HG02840 (cell line): ENCODE measurements around the gene MAMLD1.
"Not testable (repeated sequence)": the region's sequence is repeated elsewhere in the genome, so short reads cannot be mapped to it uniquely, and the experiment has no call there.

Experiments used
- ATAC-seq: cut with Tn5 transposase; IDR thresholded peaks from one replicate; pipeline ENCODE4 v1.9.1; 2021; ENCODE audit warnings: mild to moderate bottlenecking, moderate library complexity, moderate number of reproducible peaks; ENCODE audit not compliant: unreplicated experiment, low FRiP score

MAMLD1 gene, protein sequence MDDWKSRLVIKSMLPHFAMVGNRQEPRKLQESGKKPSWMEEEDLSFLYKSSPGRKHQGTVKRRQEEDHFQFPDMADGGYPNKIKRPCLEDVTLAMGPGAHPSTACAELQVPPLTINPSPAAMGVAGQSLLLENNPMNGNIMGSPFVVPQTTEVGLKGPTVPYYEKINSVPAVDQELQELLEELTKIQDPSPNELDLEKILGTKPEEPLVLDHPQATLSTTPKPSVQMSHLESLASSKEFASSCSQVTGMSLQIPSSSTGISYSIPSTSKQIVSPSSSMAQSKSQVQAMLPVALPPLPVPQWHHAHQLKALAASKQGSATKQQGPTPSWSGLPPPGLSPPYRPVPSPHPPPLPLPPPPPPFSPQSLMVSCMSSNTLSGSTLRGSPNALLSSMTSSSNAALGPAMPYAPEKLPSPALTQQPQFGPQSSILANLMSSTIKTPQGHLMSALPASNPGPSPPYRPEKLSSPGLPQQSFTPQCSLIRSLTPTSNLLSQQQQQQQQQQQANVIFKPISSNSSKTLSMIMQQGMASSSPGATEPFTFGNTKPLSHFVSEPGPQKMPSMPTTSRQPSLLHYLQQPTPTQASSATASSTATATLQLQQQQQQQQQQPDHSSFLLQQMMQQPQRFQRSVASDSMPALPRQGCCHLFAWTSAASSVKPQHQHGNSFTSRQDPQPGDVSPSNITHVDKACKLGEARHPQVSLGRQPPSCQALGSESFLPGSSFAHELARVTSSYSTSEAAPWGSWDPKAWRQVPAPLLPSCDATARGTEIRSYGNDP

DNA sequence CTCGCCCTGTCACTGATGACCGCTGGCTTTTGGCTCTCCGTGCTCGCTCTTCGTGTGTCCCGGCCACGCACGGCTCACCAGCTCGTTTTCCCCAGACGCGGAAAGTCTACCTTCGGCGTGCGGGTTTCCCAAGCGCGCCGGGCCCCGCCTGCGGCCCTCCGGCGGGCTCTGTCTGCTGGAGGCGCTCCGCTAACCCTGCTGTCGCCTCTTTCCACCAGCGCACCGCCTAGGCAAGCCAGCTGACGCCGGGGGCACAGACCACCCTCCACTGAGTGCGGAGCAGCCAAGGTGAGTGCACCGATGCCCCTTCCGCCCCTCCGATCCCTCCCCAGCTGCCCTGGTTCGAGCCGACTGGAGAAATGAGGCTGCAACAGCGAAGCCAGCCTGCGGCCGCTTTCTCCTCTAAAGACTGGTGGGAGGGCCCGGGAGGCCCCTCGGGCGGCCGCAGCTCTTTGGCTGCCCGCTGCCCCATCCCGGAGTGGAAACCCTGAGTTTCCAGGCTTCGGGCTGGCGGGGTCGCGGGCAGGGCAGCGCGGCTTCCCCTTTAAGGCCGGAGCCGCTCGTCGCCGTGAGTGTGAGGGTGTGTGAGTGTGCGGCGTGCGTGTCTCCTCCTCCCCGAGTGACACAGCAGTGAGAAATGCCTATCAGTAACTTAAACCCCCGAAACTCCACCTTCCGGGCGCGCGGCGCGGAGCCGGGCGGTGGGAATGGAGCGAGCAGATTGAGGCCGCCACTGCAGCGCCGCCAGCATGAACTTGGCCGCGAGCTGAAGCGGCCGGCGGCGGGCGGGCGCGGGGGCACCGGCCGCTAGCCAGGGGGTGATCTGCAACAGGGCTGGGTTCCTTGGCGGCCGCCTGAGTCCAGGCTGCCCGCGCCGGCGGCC is at the start of gene MAMLD1:
Gene MAMLD1 (plus strand): TSS at position 719 of the 883 bp plus-strand sequence. CDS start 82,200 bp downstream, outside the sequence.
- ATAC-seq, result no peak

DNA sequence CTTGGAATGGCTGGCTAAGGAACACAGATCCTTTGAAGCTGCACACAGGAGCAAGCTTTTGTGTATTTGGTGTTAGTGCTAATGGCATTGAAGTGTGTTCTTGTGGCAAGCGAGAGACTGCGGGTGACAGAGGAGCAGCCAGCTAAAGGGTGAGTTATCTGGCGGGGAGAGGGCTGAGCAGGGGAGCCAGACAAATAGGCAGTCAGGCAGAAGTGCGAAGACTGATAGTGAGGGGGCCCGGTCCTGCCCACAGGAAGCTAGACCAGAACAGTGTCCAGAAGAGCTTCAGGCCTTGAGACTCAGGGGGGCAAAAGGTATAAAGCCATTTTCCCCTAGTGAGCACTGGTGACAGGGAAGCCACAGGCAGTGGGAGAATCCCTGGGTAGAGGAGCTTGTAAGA is 49.6 kb upstream of the MAMLD1 start:
- no peak for ATAC-seq

DNA sequence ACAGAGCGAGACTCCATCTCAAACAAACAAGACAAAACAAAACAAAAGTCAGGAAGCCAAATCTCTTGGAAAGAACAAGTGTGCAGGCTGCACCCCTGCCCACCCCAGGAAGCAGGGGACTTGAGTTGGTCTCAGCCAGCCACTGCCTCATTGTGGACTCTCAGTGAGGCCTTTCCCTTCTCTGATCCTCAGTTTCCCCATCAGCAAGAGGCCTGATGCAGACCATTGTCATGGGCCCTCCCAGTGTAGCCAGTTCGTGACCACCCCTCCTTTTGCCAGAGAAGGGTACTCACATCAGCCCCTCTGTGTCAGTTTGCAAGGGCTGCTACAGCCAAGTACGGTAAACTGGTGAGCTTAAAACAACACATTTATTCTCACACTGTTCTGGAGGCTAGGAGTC is 48.9 kb upstream of the MAMLD1 start:
- no peak for ATAC-seq

DNA sequence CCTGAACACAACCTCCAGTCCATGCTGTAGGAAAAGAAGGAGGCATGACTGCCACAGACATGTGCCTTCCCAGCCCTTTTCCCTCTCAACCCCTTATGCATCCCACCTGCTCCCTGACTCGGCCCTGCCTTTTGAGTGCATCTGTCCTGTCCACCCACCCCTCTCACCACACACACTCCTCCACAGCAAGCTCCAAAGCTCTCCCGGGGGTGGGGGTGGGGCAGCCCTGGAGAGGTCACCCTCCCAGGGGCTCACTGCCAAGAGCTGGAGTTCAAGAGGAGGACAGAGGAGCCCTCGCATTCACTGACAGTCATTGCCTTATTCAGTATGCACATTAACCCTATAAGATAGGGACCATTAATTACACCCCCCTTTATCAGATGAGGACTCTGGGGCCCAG is 46.6 kb upstream of the MAMLD1 start:
- no peak for ATAC-seq

DNA sequence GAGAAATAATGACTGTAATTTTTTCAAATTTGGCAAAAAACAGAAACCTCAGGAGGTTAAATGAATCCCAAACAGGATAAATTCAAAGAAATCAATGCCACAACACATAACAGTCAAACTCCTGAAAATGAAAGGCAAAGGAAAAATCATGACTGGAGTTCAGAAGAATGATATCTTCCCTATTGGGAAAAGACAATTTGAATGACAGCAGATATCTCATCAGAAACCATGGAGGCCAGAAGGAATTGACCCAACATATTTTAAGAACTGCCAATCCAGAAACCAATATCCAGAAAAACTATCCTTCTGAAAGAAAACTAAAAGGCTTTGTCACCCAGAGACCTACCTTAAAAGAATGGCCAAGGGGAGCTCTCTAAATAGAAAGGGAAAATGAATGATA is 40.1 kb upstream of the MAMLD1 start:
- no peak for ATAC-seq

DNA sequence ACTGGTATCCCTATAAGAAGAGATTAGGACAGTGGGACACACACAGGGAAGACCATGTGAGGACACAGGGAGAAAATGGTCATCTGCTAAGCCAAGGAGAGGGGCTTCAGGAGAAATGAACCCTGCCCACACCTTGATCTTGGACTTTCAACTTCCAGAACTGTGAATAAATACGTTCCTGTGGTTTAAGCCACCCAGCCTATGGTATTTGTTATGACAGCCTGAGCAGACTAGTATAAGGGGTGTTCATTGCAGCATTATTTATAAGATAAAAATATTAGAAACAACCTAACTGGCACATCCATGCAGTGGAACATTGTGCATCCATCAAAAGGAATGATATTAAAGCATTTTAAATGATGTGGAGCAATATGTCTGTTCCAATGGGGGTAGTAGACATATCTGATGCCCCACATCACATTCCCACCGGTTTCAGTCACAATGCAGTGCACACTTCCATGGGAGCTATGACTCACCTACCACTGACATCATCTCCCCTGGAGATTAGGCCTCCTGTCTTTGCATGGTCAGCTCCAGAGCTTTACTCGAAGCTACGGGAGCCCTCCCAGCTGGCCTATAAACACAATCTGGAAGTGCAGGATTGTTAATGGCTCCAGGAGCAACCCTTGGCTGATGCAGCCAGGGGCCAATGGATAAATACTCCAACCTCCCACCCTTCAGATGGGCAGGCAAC is 38.9 kb upstream of the MAMLD1 start:
- no peak for ATAC-seq

DNA sequence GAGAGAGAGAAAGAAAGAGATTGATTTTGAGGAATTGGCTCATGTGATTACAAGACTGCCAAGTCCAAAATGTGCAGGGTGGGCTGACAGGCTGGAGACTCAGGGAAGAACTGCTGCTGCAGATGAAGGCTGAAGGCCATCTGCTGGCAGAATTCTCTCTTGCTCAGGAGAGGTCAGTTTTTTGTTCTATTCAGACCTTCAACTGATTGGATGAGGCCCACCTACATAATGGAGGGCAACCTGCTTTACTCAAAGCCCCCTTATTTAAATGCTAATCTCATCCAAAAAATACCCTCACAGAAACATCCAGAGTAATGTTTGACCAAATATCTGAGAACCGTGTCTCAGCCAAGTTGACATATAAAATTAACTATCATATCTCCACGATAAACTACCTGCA is 38.2 kb upstream of the MAMLD1 start:
- ATAC-seq, result no peak

DNA sequence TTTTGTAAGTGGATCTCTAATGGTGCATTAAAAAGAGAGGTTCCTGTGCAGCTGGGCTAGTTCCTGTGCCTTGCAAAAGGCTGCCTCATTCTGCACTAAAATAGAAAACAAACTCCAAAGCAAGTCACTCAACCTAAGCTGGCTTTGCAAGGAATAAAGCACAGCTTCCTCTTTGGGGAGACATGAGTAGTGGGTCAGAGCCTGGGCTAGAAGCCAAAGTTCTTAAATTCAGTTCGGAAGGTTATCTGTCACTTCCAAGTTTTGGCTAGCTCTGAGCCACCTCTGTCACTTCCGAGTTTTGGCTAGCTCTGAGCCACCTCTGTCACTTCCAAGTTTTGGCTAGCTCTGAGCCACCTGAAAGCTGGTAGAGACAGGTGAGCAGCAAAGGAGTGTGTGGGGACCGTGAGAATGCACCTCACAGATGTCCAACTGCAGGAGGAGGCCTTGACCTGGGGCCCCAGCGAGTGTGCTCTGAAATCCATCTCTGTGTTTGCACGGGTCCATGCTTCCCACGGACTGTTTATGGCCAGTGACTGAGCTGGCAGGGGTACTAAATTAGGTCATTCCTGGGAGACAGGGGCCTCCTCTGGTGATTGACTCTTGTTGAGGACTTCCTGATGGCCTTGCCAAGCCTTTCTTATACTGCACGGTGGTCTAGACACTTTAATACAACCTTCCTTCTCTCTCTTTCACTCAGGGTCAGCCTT is 36.4 kb upstream of the MAMLD1 start:
- no peak for ATAC-seq

DNA sequence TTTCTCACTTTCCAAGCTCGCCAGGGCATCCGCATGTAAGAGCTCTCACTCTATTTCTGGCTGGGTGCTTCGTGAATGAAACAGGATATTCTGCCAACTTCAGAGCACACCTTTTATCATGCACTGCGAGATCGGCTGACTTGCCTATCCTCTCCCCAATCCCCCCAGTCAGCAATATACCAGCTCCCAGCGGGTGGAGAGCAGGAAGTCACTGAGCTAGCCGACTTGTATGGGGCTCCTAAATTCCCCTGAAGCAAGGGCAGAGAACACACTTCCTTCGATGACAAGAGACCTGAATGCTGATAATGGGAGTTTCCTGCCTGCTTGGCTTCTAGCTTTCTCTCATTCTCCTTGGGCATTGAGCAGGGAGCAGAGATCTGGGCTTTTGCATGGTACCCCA is 33.8 kb upstream of the MAMLD1 start:
- no peak for ATAC-seq

DNA sequence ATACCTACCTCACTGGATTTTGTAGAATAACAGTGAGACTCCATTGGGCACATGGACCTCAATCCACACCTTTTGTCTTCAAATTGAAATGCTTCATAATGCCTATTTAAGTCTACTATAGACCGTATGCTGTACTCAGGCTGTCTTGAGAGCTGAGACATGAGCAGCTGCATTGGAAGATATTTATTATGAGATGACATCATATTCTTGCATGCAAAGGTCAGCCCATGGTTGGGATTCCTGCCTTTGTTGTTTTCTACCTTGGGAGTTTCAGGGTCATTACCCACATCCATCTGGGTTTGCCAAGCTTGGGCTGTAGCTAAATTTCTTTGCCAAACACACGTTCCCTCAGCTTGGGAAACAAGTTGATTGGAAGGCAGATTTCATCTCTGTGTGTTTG is 33.2 kb upstream of the MAMLD1 start:
- no peak for ATAC-seq

DNA sequence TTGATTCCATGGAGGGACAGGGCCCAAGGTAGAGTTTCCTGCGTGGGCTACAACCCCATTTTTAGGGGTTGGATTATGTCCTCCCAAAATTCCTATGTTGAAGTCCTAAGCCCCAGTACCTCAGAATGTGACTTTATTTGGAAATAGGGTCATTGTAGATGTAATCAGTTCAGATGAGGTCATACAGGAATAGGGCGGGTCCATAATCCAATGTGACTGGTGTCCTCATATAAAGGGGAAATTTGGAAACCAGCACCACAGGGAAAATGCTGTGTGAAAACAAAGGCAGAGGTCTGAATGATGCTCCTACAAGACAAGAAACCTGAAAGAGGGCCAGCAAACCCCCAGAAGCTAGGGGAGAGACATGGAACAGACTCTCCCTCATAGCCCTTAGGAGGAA is 31.1 kb upstream of the MAMLD1 start:
- ATAC-seq, result no peak

DNA sequence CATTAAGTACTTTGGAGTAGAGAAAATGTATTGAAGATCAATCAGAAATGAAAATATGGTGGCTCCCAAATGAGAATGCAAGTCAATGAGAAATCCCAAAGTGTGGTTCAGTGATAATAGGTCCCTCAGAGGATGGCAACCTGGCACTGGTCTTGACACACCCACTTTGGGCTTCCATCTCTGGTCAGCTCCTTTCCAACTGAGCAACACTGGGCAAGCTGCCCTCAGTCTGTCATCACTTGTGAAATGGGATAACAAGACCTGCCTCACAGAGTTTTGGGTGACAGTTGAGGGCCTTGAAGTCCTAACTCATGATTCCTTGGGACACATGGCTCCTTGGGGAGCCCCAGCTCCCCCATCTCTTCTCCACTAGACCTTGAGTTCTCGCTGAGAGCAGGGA is 29.0 kb upstream of the MAMLD1 start:
- ATAC-seq, result no peak

DNA sequence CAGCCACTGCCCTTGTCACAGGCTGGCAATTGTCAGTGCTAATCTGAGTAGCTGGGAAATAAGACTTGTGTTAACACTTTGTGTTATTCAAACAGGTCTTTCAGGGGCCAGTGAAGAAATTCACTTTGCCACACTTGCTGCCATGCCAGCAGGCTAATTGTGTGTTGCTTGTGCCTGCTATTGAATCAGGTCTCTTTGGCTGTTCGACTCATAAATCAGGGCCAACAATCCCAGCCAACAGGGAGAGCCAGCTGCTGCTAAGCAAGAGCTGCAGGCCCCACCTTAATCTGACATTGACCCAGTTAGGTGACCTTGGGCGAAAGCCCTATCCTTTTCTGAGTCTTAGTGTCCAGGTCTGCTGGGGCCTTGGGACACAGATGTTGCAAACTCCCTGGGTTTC is 28.1 kb upstream of the MAMLD1 start:
- no peak for ATAC-seq

DNA sequence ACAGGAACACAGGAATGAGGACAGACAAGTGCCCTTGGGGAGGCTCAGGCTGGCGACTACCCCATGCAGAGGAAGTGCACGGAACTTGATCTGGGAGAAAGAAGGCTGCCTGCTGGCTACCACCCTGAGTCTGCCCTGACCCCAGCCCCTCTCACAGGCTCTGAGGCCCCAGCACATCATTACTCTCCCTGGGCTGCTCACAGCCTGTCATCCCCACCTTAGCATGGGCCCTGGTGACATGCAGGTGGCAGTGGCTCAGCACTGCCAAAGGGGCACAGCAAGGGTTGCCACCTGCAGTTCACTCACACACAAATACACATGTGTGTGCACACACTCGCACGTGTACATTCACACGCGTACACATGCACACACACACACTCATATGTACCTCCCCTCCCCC is 26.1 kb upstream of the MAMLD1 start:
- no peak for ATAC-seq

DNA sequence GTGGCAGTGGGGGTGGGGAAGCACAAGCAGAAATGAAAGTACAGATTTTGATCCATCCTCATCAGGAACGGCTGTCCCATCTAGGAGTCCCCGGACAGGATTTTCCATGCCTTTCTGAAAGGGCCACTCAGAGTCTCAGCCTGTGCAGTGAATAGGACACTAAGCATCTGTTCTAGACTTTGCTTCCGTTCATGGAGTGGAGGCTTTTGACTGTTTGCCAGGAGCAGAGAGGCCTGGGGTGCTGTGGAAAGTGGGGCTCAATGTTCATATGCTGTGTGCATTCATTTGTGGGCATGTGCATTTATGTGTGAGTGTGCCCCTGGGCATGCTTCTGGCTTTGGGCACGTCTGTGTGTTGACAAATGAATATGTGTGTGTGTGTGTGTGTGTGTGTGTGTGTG is 25.6 kb upstream of the MAMLD1 start:
- ATAC-seq, result no peak

DNA sequence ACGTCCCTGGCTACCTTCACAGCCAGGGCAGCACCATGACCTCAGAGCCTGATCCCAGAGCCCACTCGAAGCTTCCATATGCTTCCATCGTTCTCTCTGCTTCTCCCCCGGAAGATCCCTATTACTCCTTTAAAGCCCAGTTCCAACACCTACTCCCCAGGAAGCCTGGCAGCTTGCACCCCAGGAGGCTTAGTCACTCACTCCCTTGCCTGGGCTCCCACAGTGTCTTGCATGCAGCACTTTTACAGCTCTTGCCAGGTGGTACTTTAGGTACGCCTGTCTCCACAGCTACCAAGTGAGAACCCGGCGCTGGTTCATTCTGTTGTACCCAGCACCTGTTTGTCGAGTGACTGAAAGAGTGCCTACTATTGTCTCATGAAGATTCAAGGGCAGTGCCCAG is 24.5 kb upstream of the MAMLD1 start:
- no peak for ATAC-seq

DNA sequence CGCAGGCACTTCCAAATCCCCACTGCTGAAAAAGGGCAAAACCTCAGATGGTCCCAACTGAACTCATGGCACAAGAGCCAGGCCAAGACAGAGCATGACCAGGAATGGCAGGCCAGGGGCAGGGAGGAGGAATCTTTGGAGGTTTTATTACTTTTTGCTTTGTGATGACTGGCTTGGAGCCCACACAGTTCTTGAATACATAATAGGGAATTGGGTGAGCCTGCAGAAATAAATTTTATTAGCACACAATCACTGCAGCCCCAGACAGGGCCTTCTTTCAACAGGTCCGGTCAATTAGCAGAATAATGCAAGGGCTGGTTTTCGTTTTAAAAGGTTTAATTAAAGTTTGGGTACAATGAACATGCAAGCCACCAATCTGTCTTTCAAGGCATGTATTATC is 23.4 kb upstream of the MAMLD1 start:
- no peak for ATAC-seq

DNA sequence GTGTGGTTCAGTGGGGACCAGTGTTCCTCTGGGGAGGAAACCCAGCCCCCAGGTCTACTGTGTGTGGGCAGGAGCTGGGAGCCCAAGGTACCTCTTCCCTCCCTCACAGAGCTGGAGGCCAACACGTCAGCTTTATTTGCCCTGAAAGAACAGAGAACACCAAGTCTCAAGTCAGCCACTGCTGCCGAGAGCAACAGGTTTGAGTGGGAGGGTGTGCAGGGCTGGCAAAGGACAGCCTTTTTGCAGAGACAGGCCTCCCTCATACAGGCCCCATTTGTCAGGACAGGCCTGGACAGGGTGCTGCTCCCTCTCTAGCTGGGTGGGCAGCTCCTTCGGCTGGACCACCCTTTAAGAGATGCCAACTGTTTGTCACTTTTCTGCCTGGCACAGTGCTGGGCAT is 22.8 kb upstream of the MAMLD1 start:
- ATAC-seq, result not testable (repeated sequence)

DNA sequence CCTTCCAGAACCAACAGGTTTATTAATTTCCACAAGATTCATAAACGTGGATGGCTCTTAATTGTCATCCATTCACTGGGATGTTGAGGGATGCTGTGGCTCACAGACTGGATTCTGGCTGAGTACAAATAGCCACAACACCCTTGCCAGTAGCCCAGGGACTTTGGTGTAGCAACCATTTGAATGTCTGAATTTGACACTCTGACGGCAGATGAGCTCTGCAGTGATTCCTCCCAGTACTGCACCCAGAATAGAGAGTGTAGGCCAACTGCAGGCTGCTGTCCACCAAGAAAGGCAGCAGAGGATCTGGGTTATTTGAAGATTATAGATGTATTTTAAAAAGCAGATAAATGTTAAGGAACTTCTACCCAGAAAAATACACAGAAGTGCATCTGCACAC is 15.6 kb upstream of the MAMLD1 start:
- ATAC-seq, result no peak

DNA sequence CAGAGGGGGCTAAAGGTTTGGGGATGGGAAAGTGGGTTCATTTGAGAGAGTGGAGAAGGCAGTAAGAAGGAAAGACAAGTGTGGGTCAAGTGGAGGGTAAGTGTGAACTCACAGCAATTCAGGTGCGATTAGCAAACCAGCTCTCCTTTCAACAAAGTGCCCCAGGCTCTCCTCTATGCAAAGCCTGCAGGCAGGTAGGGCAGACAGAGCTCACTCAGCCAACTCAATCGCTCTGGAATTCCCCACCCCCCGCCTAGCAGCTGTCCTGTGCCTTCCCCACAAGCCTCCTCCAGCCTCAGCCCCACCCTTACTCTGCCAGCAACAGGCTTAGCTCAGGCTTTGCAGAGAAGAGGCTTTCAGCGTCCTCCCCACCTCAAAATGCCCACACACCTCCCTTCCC is 14.8 kb upstream of the MAMLD1 start:
- ATAC-seq, result no peak
